GM21723 (cell line): Measurements from ENCODE around the gene MIB2.
"Not testable (repeated sequence)": the region's sequence is repeated elsewhere in the genome, so short reads cannot be mapped to it uniquely, and the experiment has no call there.

Source experiments
- ATAC-seq: cut with Tn5 transposase; IDR thresholded peaks from one replicate; pipeline ENCODE4 v1.9.1; 2021; ENCODE audit warnings: mild to moderate bottlenecking, moderate library complexity; ENCODE audit not compliant: unreplicated experiment

MIB2 gene

GRCh38 chr1:1626207-1627141, 11.2 kb downstream of the MIB2 start:
- ATAC-seq: no peak

GRCh38 chr1:1627261-1627828, 12.0 kb downstream of the MIB2 start:
- no peak for ATAC-seq

GRCh38 chr1:1627829-1628753, 12.8 kb downstream of the MIB2 start:
- ATAC-seq: no peak

- no peak for ATAC-seq
These were observed 13.6 kb downstream of the MIB2 start for GRCh38 chr1:1628754-1629429.

GRCh38 chr1:1629430-1630190, 14.3 kb downstream of the MIB2 start:
- no peak for ATAC-seq

GRCh38 chr1:1630191-1630964, 15.1 kb downstream of the MIB2 start:
- peak; percentile 54 for ATAC-seq

GRCh38 chr1:1630965-1631781, 15.9 kb downstream of the MIB2 start:
- ATAC-seq: no peak

- ATAC-seq: no peak
These were observed 16.6 kb downstream of the MIB2 start, which contains the start of gene MMP23B for GRCh38 chr1:1631782-1632420. TSS of gene MMP23B (plus strand) at chr1:1632173. CDS start at chr1:1632219, 46 bp downstream.

- not testable (repeated sequence) for ATAC-seq
These were observed 18.1 kb downstream of the MIB2 start for GRCh38 chr1:1633409-1633808.

- ATAC-seq: not testable (repeated sequence)
These were observed 19.3 kb downstream of the MIB2 start for GRCh38 chr1:1634613-1635012.

GRCh38 chr1:1636621-1637478, 21.6 kb downstream of the MIB2 start:
- not testable (repeated sequence) for ATAC-seq

GRCh38 chr1:1637479-1637875, 22.2 kb downstream of the MIB2 start:
- ATAC-seq: not testable (repeated sequence)

- not testable (repeated sequence) for ATAC-seq
These were observed 23.2 kb downstream of the MIB2 start for GRCh38 chr1:1638528-1638927.

GRCh38 chr1:1639368-1639767, 24.1 kb downstream of the MIB2 start:
- not testable (repeated sequence) for ATAC-seq

GRCh38 chr1:1640081-1640480, 24.8 kb downstream of the MIB2 start:
- not testable (repeated sequence) for ATAC-seq

- not testable (repeated sequence) for ATAC-seq
These were observed 25.6 kb downstream of the MIB2 start for GRCh38 chr1:1640711-1641461.
